HepG2 (cell line): ENCODE measurements around the gene TMEM235. TPM values are rescaled to one million over a fixed set of nuclear protein-coding genes. Genes with fewer than 3 reads are reported as not detected.
A peak's percentile ranks its signal among the peaks of the same experiment; 100 is the strongest.

ENCODE experiments used
- ATAC-seq: fragments of 200-7000 bp; cut with Tn5 transposase; 3 replicates; pipeline ENCODE4 v1.9.1; 2020; ENCODE audit warnings: mild to moderate bottlenecking, moderate library complexity
- BruUV-seq: library from RNA; stranded (reverse); fragments of 400-500 nt; replicated peaks from 2 replicates; lab custom pipeline; 2021; lab: Mats Ljungman, UMichigan
- CTCF ChIA-PET: fragments of 300-600 bp; formaldehyde crosslinking; extraction: SDS; loops from one replicate; lab custom pipeline; 2021; ENCODE audit warnings: low total read pairs, inconsistent platforms, low intra/inter-chr PET ratio; lab: Yijun Ruan, JAX
- POLR2A ChIA-PET: fragments of 350-600 bp; sonication (Branson Sonifier 250); formaldehyde crosslinking; loops from one replicate; lab custom pipeline; 2020; ENCODE audit warnings: antibody characterized with exemption, inconsistent platforms; lab: Yijun Ruan, JAX
- DNase-seq: peaks from one replicate; pipeline ENCODE4 v3.0.0-alpha.2; 2015; ENCODE audit warnings: low spot score
- FAIRE-seq: peaks from 3 replicates; lab custom pipeline; 2011; peaks lifted over from hg19 to GRCh38; lab: Jason Lieb, UNC
- H2AFZ ChIP-seq: one replicate; pipeline ENCODE4 v1.6.1; 2011; ENCODE audit warnings: low read length, inconsistent platforms
- H3K27ac ChIP-seq: fragments of 300-600 bp; 3 replicates; pipeline ENCODE4 v1.8.0; 2011; ENCODE audit warnings: mixed run types, mild to moderate bottlenecking, mixed read lengths, low read length, inconsistent platforms; ENCODE audit not compliant: insufficient read depth; ENCODE audit errors: extremely low read length
- H3K27me3 ChIP-seq, 2 experiments: fragments of 200-600 bp in 1 of 2; 2 replicates in 1 of 2; 3 replicates in 1 of 2; pipeline versions ENCODE4 v1.6.0 to v1.8.0; 2011; ENCODE audit warnings: low read length in 2 of 2, mild to moderate bottlenecking in 2 of 2, moderate library complexity in 2 of 2, inconsistent platforms in 1 of 2; ENCODE audit not compliant: insufficient read depth in 2 of 2, control insufficient read depth in 1 of 2
- H3K36me3 ChIP-seq, 2 experiments: fragments of 200-600 bp in 1 of 2; replicated peaks in 1 of 2; 2 replicates in 1 of 2; 3 replicates in 1 of 2; pipeline versions ENCODE4 v1.5.1 to v1.8.0; 2011; ENCODE audit warnings: low read length in 2 of 2, inconsistent platforms in 1 of 2; ENCODE audit not compliant: insufficient read depth in 2 of 2, control insufficient read depth in 1 of 2
- H3K4me1 ChIP-seq: 2 replicates; pipeline ENCODE4 v1.5.1; 2012; ENCODE audit warnings: low read length, inconsistent platforms; ENCODE audit not compliant: insufficient read depth
- H3K4me2 ChIP-seq: 2 replicates; pipeline ENCODE4 v1.6.0; 2011; ENCODE audit warnings: low read depth, low read length, inconsistent platforms
- H3K4me3 ChIP-seq, 3 experiments: fragments of 200-600 bp in 1 of 3; sonication (generic), shearing (Covaris generic) in 1 of 3; replicated peaks in 1 of 3; 2 replicates each; pipeline ENCODE4 v1.5.1; 2011 to 2016; ENCODE audit warnings: low read length in 3 of 3, inconsistent platforms in 2 of 3, low read depth in 2 of 3, mild to moderate bottlenecking in 2 of 3, control low read depth in 1 of 3, mixed read lengths in 1 of 3; ENCODE audit not compliant: insufficient read depth in 1 of 3
- H3K79me2 ChIP-seq: one replicate; pipeline ENCODE4 v1.6.1; 2011; ENCODE audit warnings: low read length, inconsistent platforms; ENCODE audit not compliant: insufficient read depth
- H3K9ac ChIP-seq: 2 replicates; pipeline ENCODE4 v1.6.0; 2011; ENCODE audit warnings: mild to moderate bottlenecking, low read depth, low read length, inconsistent platforms; ENCODE audit not compliant: insufficient read depth
- H3K9me3 ChIP-seq: 2 replicates; pipeline ENCODE4 v1.5.1; 2012; ENCODE audit warnings: mild to moderate bottlenecking, low read length
- H4K20me1 ChIP-seq: 2 replicates; pipeline ENCODE4 v1.6.0; 2011; ENCODE audit warnings: inconsistent platforms, mild to moderate bottlenecking, low read length, moderate library complexity; ENCODE audit not compliant: insufficient read depth
- BRCA1 ChIP-seq: sonication (generic); formaldehyde crosslinking; IDR thresholded peaks from 2 replicates; pipeline ENCODE4 v1.4.0; 2020; ENCODE audit warnings: missing genetic modification reagents
- MBNL3 ChIP-seq: fragments of 250-450 bp; sonication (Bioruptor Pico); conservative IDR thresholded peaks from 2 replicates; pipeline ENCODE4 v1.8.0; 2022; ENCODE audit warnings: mild to moderate bottlenecking, inconsistent platforms
- NR2F2 ChIP-seq: IDR thresholded peaks from 2 replicates; pipeline ENCODE4 v1.6.1; 2012; ENCODE audit warnings: low read depth, inconsistent platforms, borderline replicate concordance
- RBFOX2 ChIP-seq: fragments of 200-400 bp; formaldehyde crosslinking; IDR thresholded peaks from 2 replicates; pipeline ENCODE4 v1.6.1; 2017; ENCODE audit warnings: low read depth, mild to moderate bottlenecking, low read length
- TCF7L2 ChIP-seq: IDR thresholded peaks from 2 replicates; pipeline ENCODE4 v1.6.1; 2011; ENCODE audit warnings: mild to moderate bottlenecking, low read depth, low read length, moderate library complexity
- TGIF2 ChIP-seq: IDR thresholded peaks from 2 replicates; pipeline ENCODE4 v1.6.1; 2016; ENCODE audit warnings: control low read depth, missing compliant biosample characterization
- ZFP37 ChIP-seq: sonication (generic); formaldehyde crosslinking; IDR thresholded peaks from 2 replicates; pipeline ENCODE4 v1.4.0; 2020; ENCODE audit warnings: missing genetic modification reagents, borderline replicate concordance
- ZFP91 ChIP-seq: sonication (generic); formaldehyde crosslinking; IDR thresholded peaks from 2 replicates; pipeline ENCODE4 v1.9.0; 2022; ENCODE audit warnings: missing genetic modification reagents, mild to moderate bottlenecking, borderline replicate concordance
- ZNF10 ChIP-seq: sonication (generic); formaldehyde crosslinking; IDR thresholded peaks from 2 replicates; pipeline ENCODE4 v1.4.0; 2020; ENCODE audit warnings: mild to moderate bottlenecking, low read depth, missing genetic modification reagents, borderline replicate concordance
- ZNF407 ChIP-seq: sonication (generic); formaldehyde crosslinking; IDR thresholded peaks from one replicate; pipeline ENCODE4 v1.5.1; 2020; ENCODE audit warnings: mild to moderate bottlenecking, missing genetic modification reagents; ENCODE audit errors: not compliant biosample characterization
- ZNF572 ChIP-seq: sonication (generic); formaldehyde crosslinking; IDR thresholded peaks from 2 replicates; pipeline ENCODE4 v1.5.1; 2020; ENCODE audit warnings: mild to moderate bottlenecking, missing genetic modification reagents
- ZNF891 ChIP-seq: sonication (generic); formaldehyde crosslinking; IDR thresholded peaks from 2 replicates; pipeline ENCODE4 v1.5.0; 2020; ENCODE audit warnings: mild to moderate bottlenecking, missing genetic modification reagents
- ZSCAN21 ChIP-seq: sonication (generic); formaldehyde crosslinking; IDR thresholded peaks from 2 replicates; pipeline ENCODE4 v1.8.0; 2022; ENCODE audit warnings: mild to moderate bottlenecking, missing genetic modification reagents, moderate library complexity, borderline replicate concordance
- WGBS: methylation state at CpG from one replicate; pipeline ENCODE4 v1.1.6; 2017; ENCODE audit warnings: low lambda C conversion rate; 5-methylcytosine and 5-hydroxymethylcytosine counted together
- in situ Hi-C: cut with HindIII; loops from 2 replicates; pipeline ENCODE4 v1.10.0; 2017; ENCODE audit warnings: low pct_unique_long_range_greater_than_20kb; ENCODE audit not compliant: extremely low pct_ligation_motif_present
- intact Hi-C: fragments of 100-400 bp; cut with micrococcal nuclease; formaldehyde crosslinking; loops from one replicate; pipeline ENCODE4 v1.10.0; 2022; ENCODE audit not compliant: unreplicated experiment
- polyA plus RNA-seq, 8 experiments: library from polyadenylated mRNA; depleted of rRNA in 3 of 8; stranded (reverse) in 7 of 8; unstranded in 1 of 8; fragments of >200 nt; fragmentation: Illumina TruSeq in 4 of 8; extraction: Trizol in 4 of 8; gene quantifications; 2 replicates each; pipeline versions ENCODE4 v1.2.1 to v1.2.3, GENCODE V29; 2011 to 2016; ENCODE audit warnings: low read depth in 4 of 8, missing spikeins in 1 of 8, mixed read lengths in 1 of 8; ENCODE audit not compliant: insufficient read depth in 1 of 8
- total RNA-seq, 5 experiments: library from RNA; depleted of rRNA; stranded (reverse); fragments of >200 nt; fragmentation: Illumina TruSeq; extraction: Trizol; gene quantifications; 2 replicates each; pipeline ENCODE4 v1.2.3, GENCODE V29; 2016; ENCODE audit warnings: low read depth in 1 of 5

The TMEM235 gene
- total and polyA plus RNA-seq, 2 of the 13 experiments (the other 11 are each of a cell fraction or from before 2014, with no cell fraction given), result not detected

GRCh38 chr17:78205124-78205775 is 26.2 kb upstream of the TMEM235 start:
- peaks cover 34 to 57% of the 10 kb centered on the region in 2 experiments for H3K36me3 ChIP-seq
- ChIA-PET CTCF (no interaction called here), POLR2A (no interaction called here)
- in situ Hi-C loops (no loop called here), intact Hi-C loops (no loop called here)
- no peak overlapping the region for H3K27ac ChIP-seq
- H3K4me3 ChIP-seq, result no peak overlapping the region
- H3K79me2 ChIP-seq, result peaks cover 7% of the 10 kb centered on the region
- H3K4me2 ChIP-seq, result no peak overlapping the region
- H3K4me1 ChIP-seq, result no peaks in the 10 kb centered on the region
- no peak overlapping the region for H2AFZ ChIP-seq
- H3K9me3 ChIP-seq, result no peaks in the 10 kb centered on the region
- H3K27me3 ChIP-seq, result no peaks in the 10 kb centered on the region
- no TSS peak for BruUV-seq
- H4K20me1 ChIP-seq, result peaks cover 29% of the 10 kb centered on the region
- no peak for FAIRE-seq
- ATAC-seq, result peak; percentile 11
- WGBS, result 95% methylated on average over 13 of the region's 17 CpGs
- no peak overlapping the region for H3K9ac ChIP-seq
- no peak for DNase-seq
- TF ChIP-seq TCF7L2 (no peak), TGIF2 (CRISPR knock-in tag) (no peak), ZSCAN21 (CRISPR knock-in tag) (no peak), ZNF10 (no peak), BRCA1 (CRISPR knock-in tag) (no peak), ZNF572 (CRISPR knock-in tag) (0 out of 2 replicates have a peak, but pooled peaks have one; percentile 28), ZFP37 (no peak), NR2F2 (no peak), RBFOX2 (peak; percentile 64; the same call in 1 of the 2 replicates), MBNL3 (CRISPR knock-in tag) (no peak), ZFP91 (peak; percentile 5; the same call in 1 of the 2 replicates), ZNF891 (CRISPR knock-in tag) (no peak), ZNF407 (no peak)
